Esophagus squamous epithelium (tissue), 5 donors: Measurements from ENCODE around the gene ATRAID. TPM values are rescaled to one million over a fixed set of nuclear protein-coding genes. Genes with fewer than 3 reads are reported as not detected.
A peak's percentile ranks its signal among the peaks of the same experiment; 100 is the strongest.

Experiments used
- DNase-seq: peaks from one replicate; lab custom pipeline; 2025; lab: John Stamatoyannopoulos, UW
- H3K27ac ChIP-seq, 4 donors: fragments of 200-600 bp; sonication (generic); one replicate each; pipeline ENCODE4 v1.5.1; 2016 to 2019; ENCODE audit warnings: mild to moderate bottlenecking in 1 of 4
- H3K27me3 ChIP-seq, 4 donors: fragments of 200-600 bp; sonication (generic); 1 replicate in 3 of 4; 2 replicates in 1 of 4; pipeline versions ENCODE4 v1.5.1 to v1.6.0; 2017 to 2021; ENCODE audit warnings: antibody characterized with exemption in 1 of 4
- H3K36me3 ChIP-seq, 3 donors: fragments of 200-600 bp; sonication (generic); one replicate each; pipeline ENCODE4 v1.5.1; 2016 to 2019
- H3K4me1 ChIP-seq, 3 donors: fragments of 200-600 bp; sonication (generic); one replicate each; pipeline ENCODE4 v1.5.1; 2017 to 2019
- H3K4me3 ChIP-seq, 4 donors: fragments of 200-600 bp; sonication (generic); 1 replicate in 3 of 4; 2 replicates in 1 of 4; pipeline ENCODE4 v1.5.1; 2016 to 2019; ENCODE audit warnings: mild to moderate bottlenecking in 2 of 4, moderate library complexity in 1 of 4
- H3K9me3 ChIP-seq, 3 donors: fragments of 200-600 bp; sonication (generic); one replicate each; pipeline ENCODE4 v1.5.1; 2016 to 2019
- CTCF ChIP-seq, 6 experiments: fragments of 450-650 bp in 4 of 6; fragments of 200-600 bp in 2 of 6; sonication (generic) in 2 of 6; IDR thresholded peaks; one replicate each; pipeline ENCODE4 v1.5.1; 2016 to 2019; ENCODE audit warnings: antibody characterized with exemption in 6 of 6, mild to moderate bottlenecking in 4 of 6, moderate library complexity in 4 of 6
- POLR2A ChIP-seq, 4 donors: fragments of 450-650 bp; IDR thresholded peaks; one replicate each; pipeline ENCODE4 v1.6.1; 2017; ENCODE audit warnings: antibody characterized with exemption in 4 of 4, mild to moderate bottlenecking in 4 of 4, moderate library complexity in 3 of 4
- WGBS, 2 donors: methylation state at CpG; one replicate each; pipeline ENCODE4 v1.1.5; 2018; 5-methylcytosine and 5-hydroxymethylcytosine counted together
- intact Hi-C: fragments of 100-400 bp; cut with DNase I; formaldehyde crosslinking; loops from one replicate; pipeline ENCODE4 v1.15.0; 2022
- total RNA-seq, 4 donors: library from RNA; depleted of rRNA; stranded (reverse); fragments of >200 nt; gene quantifications; one replicate each; pipeline ENCODE4 v1.1.0, GENCODE V29; 2016
- donor health status: DM: yes; HTN: yes; CAD: no.

The ATRAID gene
- total RNA-seq, 4 donors from 2014 or later: 57.1 to 124 (median 91.0) TPM

DNA sequence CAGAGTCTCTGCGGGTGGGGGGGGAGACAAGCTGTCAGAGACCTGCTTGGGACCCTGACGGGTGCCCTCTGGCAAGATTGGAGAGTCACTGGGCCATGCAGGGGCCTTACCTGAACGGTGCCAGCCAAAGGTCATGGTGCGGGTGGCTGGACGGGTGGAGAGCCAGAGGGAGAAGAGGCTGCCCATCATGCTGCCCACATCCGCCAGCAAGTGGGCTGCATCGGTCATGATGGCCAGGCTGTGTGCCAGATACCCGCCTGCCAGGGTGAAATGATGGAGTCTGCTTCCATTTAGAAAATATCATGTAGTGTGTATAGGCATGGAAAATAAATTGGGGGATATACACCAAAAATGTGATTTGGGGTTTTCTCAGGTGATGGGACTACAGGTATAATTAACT is 46.2 kb downstream of the ATRAID start:
- no peaks in the 10 kb centered on the region for H3K9me3 ChIP-seq
- no peak for TF ChIP-seq POLR2A (IDR thresholded peaks at IDR 0.05)
- WGBS, 2 donors: 86% methylated on average over 6 to 7 of the region's 8 CpGs
- no peaks in the 10 kb centered on the region for H3K36me3 ChIP-seq
- intact Hi-C loops: no loop called here
- peaks cover 10 to 95% (median 14%) of the 10 kb centered on the region in 4 donors for H3K27me3 ChIP-seq
- no peak overlapping the region for H3K27ac ChIP-seq
- DNase-seq: no peak
- H3K4me1 ChIP-seq: peaks cover 8 to 16% (median 13%) of the 10 kb centered on the region in 3 donors
- H3K4me3 ChIP-seq: no peak overlapping the region

- H3K36me3 ChIP-seq: no peaks in the 10 kb centered on the region
- H3K27me3 ChIP-seq: peaks cover 16 to 100% (median 28%) of the 10 kb centered on the region in 4 donors
- DNase-seq: no peak
- peaks cover 30 to 41% (median 32%) of the 10 kb centered on the region in 3 donors for H3K4me1 ChIP-seq
- intact Hi-C loops: no loop called here
- TF ChIP-seq CTCF (IDR thresholded peaks at IDR 0.05) (no peak), POLR2A (IDR thresholded peaks at IDR 0.05) (no peak)
- H3K27ac ChIP-seq: no peak overlapping the region
- WGBS, 2 donors: 61 to 71% methylated on average over 9 to 10 of the region's 11 CpGs
- H3K4me3 ChIP-seq: peak overlapping the region in 2 of 4 donors; percentile 57 to 61
- H3K9me3 ChIP-seq: no peaks in the 10 kb centered on the region
Observed at GRCh38 chr2:27261241-27261925, 49.5 kb downstream of the ATRAID start.

DNA sequence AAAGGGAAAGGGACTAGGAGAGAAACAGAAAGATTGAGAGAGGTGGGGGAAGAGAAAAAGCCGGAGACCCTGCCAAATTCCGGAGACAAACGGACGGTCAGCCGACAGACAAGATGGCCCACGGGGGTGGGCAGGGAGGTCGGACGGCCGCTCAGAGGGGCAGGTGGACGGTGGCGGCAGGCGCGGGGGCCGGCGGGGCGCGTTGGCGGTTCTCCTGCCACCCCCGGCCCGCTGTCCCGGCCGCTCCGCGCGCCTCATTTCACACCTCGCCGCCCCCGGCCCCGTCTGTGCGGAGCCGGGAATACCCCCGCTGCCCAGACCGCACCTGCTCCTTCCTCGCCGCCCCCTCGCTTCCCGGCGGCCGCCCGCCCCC is 50.1 kb downstream of the ATRAID start:
- no peaks in the 10 kb centered on the region for H3K9me3 ChIP-seq
- TF ChIP-seq POLR2A (IDR thresholded peaks at IDR 0.05) (no peak), CTCF (IDR thresholded peaks at IDR 0.05) (no peak)
- no peak overlapping the region for H3K27ac ChIP-seq
- intact Hi-C loops: no loop called here
- H3K4me3 ChIP-seq: peak overlapping the region; percentile 43 to 61 (median 52)
- H3K27me3 ChIP-seq: peaks cover 16 to 100% (median 28%) of the 10 kb centered on the region in 4 donors
- no peak for DNase-seq
- H3K4me1 ChIP-seq: peaks cover 30 to 41% (median 32%) of the 10 kb centered on the region in 3 donors
- H3K36me3 ChIP-seq: no peaks in the 10 kb centered on the region
- 4% methylated on average over 24 to 29 of the region's 40 CpGs for WGBS, 2 donors

DNA sequence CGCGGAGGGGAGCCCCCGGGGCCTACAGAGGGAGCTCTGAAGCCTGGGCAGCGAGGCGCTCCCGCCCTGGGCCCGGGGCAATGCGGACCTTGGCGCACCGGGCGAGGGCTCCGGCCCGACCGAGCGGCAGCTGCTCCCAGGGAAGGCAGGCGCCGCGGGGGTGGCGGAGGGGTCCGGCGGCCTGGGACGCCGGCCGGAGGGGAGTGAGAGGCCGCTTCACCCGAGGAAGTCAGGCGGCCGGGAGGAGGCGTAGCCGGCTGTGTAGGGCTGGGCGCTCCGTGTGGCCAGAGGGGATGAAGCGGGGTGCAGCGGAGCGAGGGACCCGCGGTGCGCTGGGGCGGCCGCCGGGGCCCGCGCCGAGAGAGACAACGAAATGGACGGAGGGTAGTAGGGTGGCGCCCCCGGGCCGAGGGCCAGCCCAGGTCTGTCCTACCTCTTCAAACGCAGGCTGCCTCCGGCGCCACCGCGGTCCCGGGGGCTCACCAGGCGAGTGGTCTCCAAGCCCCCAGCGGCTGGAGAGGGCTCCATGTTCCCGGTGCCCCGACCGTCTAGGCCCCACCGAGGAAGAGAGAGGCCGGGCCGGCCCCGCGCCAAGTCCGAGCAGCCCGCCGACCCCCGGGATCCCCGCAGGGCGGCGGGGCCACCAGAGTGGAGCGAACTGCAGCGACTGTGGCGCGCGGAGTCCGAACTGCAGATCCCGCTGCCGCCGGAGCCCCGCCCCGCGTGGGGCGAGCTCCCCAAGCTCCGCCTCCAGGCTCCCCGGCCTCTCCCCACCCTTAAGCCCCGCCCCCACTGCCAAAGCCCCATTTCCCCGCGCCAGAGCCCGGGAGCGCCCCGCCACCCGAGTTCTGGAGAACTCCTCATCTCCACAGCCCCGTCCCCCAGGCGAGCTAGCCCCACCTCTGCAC is 50.8 kb downstream of the ATRAID start, which contains the start of gene SLC30A3:
Gene SLC30A3 (minus strand): TSS at position 669 of the 908 bp plus-strand sequence. CDS start 141 bp downstream, at position 528.
- no peaks in the 10 kb centered on the region for H3K36me3 ChIP-seq
- no peaks in the 10 kb centered on the region for H3K9me3 ChIP-seq
- H3K4me1 ChIP-seq: peaks cover 30 to 41% (median 32%) of the 10 kb centered on the region in 3 donors
- TF ChIP-seq CTCF (IDR thresholded peaks at IDR 0.05) (no peak), POLR2A (IDR thresholded peaks at IDR 0.05) (no peak)
- 0% methylated on average over 3 to 6 of the region's 96 CpGs for WGBS, 2 donors
- no peak within 1 kb of the TSS for H3K27ac ChIP-seq
- H3K4me3 ChIP-seq: peak within 1 kb of the TSS; percentile 43 to 61 (median 52)
- no peak for DNase-seq
- intact Hi-C loops: no loop called here
- peaks cover 16 to 100% (median 28%) of the 10 kb centered on the region in 4 donors for H3K27me3 ChIP-seq

DNA sequence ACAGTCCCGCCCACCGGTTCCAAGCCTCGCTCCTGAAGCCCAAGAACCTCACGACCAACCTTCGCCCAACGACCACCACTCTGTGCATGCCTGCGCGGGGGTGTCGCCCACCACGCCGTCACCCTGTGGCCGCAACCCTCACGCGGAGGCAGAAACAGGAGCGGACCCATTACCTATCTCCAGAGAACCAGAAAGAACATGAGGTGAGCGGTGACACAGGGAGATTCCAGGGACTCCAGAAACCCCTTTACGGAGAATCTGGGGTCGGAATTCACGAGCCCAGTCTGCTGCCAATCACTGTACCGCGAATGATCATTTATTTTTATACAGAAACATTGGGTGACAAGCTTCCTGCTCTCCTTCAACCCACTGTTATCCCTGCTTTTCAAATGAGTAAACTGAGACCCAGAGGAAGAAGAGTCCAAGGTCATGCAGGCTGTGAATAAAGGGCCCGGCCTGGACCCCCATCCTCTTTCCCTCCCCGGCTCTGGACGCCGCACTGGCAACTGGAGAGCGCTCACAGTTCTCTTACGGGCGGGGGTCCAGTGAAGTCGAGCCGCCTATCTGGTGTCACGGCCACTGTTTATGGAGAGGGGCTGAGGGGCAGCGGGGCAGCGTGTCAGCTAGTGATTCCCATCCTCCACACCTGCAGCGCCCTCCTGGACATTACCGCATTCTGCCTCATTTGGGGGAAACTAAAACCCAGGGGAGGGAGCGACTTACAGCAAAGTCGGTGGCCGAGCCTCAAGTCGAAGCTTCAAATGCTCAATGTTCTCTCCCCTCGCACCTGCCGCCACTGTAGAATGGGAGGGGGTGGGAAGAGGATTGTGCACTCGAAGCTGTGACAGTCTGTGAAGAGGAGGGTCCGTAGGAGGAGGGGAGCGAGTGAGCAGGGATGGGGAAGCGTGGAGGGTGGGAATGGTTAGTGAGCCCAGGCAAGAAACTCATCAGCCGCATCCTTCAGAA is 51.7 kb downstream of the ATRAID start:
- DNase-seq: no peak
- Histone ChIP-seq H3K27ac (no peak overlapping the region), H3K4me1 (peaks cover 30 to 41% (median 32%) of the 10 kb centered on the region in 3 donors), H3K9me3 (no peaks in the 10 kb centered on the region), H3K27me3 (peaks cover 16 to 100% (median 28%) of the 10 kb centered on the region in 4 donors), H3K4me3 (peak overlapping the region; percentile 43 to 61 (median 52)), H3K36me3 (no peaks in the 10 kb centered on the region)
- 0 to 1% methylated on average over 9 to 33 of the region's 46 CpGs for WGBS, 2 donors
- TF ChIP-seq POLR2A (IDR thresholded peaks at IDR 0.05) (no peak), CTCF (IDR thresholded peaks at IDR 0.05) (no peak)
- intact Hi-C loops: no loop called here
